ENCODE measurements around the gene NKD1. TPM values are rescaled to one million over a fixed set of nuclear protein-coding genes. Genes with fewer than 3 reads are reported as not detected.
"Not testable (repeated sequence)": the region's sequence is repeated elsewhere in the genome, so short reads cannot be mapped to it uniquely, and the experiment has no call there.

NKD1 gene
- total and polyA plus RNA-seq, 12 donors: 0.67 to 8.9 (median 3.5) TPM

GRCh38 chr16:50500171-50500874, 47.9 kb upstream of the NKD1 start:
- no peak overlapping the region for H3K4me3 ChIP-seq
- H3K27ac ChIP-seq: no peak overlapping the region
- no peak for TF ChIP-seq CTCF (IDR thresholded peaks at IDR 0.05)
- TF ChIP-seq POLR2A (IDR thresholded peaks at IDR 0.05): no peak
- H3K4me1 ChIP-seq (replicated peaks in 1 of 2): no peaks in the 10 kb centered on the region
- DNase-seq: peak in 1 of 7 donors; percentile 11
- 74 to 88% (median 86%) methylated on average over 7 of the region's 7 CpGs for WGBS, 4 donors
- H3K36me3 ChIP-seq (replicated peaks in 1 of 2): no peaks in the 10 kb centered on the region
- intact Hi-C loops (cut with DNase I): no loop called here
- H3K9me3 ChIP-seq (replicated peaks in 1 of 3): no peaks in the 10 kb centered on the region
- H3K27me3 ChIP-seq: no peaks in the 10 kb centered on the region

GRCh38 chr16:50501251-50501650, 46.9 kb upstream of the NKD1 start:
- 80 to 100% (median 98%) methylated on average over 2 of the region's 2 CpGs for WGBS, 4 donors
- TF ChIP-seq POLR2A (IDR thresholded peaks at IDR 0.05) (no peak), CTCF (IDR thresholded peaks at IDR 0.05) (no peak)
- intact Hi-C loops (cut with DNase I): no loop called here
- Histone ChIP-seq H3K27me3 (no peaks in the 10 kb centered on the region), H3K4me3 (no peak overlapping the region), H3K36me3 (replicated peaks in 1 of 2) (no peaks in the 10 kb centered on the region), H3K9me3 (replicated peaks in 1 of 3) (no peaks in the 10 kb centered on the region), H3K27ac (no peak overlapping the region), H3K4me1 (replicated peaks in 1 of 2) (no peaks in the 10 kb centered on the region)
- DNase-seq: peak in 1 of 7 donors; percentile 29

- DNase-seq: peak in 1 of 7 donors; percentile 27
- no peaks in the 10 kb centered on the region for H3K9me3 ChIP-seq (replicated peaks in 1 of 3)
- no peaks in the 10 kb centered on the region for H3K27me3 ChIP-seq
- no peak for TF ChIP-seq CTCF (IDR thresholded peaks at IDR 0.05)
- no peak for TF ChIP-seq POLR2A (IDR thresholded peaks at IDR 0.05)
- no peak overlapping the region for H3K27ac ChIP-seq
- 76 to 89% (median 82%) methylated on average over 5 of the region's 5 CpGs for WGBS, 4 donors
- no peak overlapping the region for H3K4me3 ChIP-seq
- intact Hi-C loops (cut with DNase I): no loop called here
- no peaks in the 10 kb centered on the region for H3K4me1 ChIP-seq (replicated peaks in 1 of 2)
- no peaks in the 10 kb centered on the region for H3K36me3 ChIP-seq (replicated peaks in 1 of 2)
These were observed 46.1 kb upstream of the NKD1 start for GRCh38 chr16:50501986-50502615.

- 49 to 63% (median 59%) methylated on average over 10 of the region's 10 CpGs for WGBS, 4 donors
- Histone ChIP-seq H3K27ac (no peak overlapping the region), H3K27me3 (no peaks in the 10 kb centered on the region), H3K4me3 (no peak overlapping the region), H3K4me1 (replicated peaks in 1 of 2) (no peaks in the 10 kb centered on the region), H3K36me3 (replicated peaks in 1 of 2) (no peaks in the 10 kb centered on the region), H3K9me3 (replicated peaks in 1 of 3) (no peaks in the 10 kb centered on the region)
- intact Hi-C loops (cut with DNase I): no loop called here
- DNase-seq: no peak
- TF ChIP-seq CTCF (IDR thresholded peaks at IDR 0.05) (no peak), POLR2A (IDR thresholded peaks at IDR 0.05) (no peak)
These were observed 45.6 kb upstream of the NKD1 start for GRCh38 chr16:50502616-50503011.

GRCh38 chr16:50503868-50504531, 44.2 kb upstream of the NKD1 start:
- WGBS, 4 donors: 87 to 92% (median 90%) methylated on average over 8 of the region's 8 CpGs
- H3K4me3 ChIP-seq; H3K27ac ChIP-seq; H3K36me3 ChIP-seq (replicated peaks in 1 of 2); H3K4me1 ChIP-seq (replicated peaks in 1 of 2); H3K27me3 ChIP-seq; intact Hi-C loops (cut with DNase I); DNase-seq; H3K9me3 ChIP-seq (replicated peaks in 1 of 3): not testable (repeated sequence)

All from adrenal gland (tissue), 12 donors.